NCI-H510A (cell line): ENCODE results near the gene TSPEAR.
"Not testable (repeated sequence)": the region's sequence is repeated elsewhere in the genome, so short reads cannot be mapped to it uniquely, and the experiment has no call there.

ENCODE experiments used
- DNase-seq: peaks from one replicate; lab custom pipeline; 2025; lab: John Stamatoyannopoulos, UW

TSPEAR gene

GRCh38 chr21:44650973-44651675 is 60.2 kb downstream of the TSPEAR start:
- DNase-seq, result no peak

DNA sequence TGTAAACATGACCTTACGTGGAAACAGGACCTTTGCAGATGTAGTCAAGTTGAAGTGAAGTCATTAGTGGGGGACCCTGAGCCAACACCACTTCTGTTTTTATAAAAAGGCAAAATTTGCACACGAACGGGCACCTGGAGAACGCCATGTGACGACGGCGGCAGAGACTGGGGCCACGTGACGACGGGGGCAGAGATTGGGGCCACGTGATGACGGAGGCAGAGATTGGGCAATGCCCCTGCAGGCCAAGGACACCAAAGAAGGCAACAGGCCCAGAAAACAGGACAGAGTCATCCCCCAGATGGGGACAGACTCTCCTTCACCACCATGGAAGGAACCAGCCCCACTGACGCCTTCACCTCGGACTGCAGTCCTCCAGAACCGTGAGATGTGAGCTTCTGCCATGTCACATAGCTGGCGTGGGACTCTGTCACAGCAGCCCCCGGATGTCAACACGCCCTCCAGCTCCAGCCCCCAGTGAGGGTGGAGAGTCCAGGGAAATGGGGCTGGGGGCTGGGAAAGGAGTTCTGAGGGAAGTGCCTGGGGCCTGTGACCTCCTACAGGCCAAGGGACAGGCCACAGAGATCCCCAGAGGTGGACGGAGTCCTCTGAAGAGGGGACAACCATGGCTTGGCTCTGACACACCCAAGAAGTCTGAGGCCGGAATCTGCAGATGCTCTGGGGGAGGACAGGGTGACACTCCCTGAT is 61.0 kb downstream of the TSPEAR start:
- no peak for DNase-seq

DNA sequence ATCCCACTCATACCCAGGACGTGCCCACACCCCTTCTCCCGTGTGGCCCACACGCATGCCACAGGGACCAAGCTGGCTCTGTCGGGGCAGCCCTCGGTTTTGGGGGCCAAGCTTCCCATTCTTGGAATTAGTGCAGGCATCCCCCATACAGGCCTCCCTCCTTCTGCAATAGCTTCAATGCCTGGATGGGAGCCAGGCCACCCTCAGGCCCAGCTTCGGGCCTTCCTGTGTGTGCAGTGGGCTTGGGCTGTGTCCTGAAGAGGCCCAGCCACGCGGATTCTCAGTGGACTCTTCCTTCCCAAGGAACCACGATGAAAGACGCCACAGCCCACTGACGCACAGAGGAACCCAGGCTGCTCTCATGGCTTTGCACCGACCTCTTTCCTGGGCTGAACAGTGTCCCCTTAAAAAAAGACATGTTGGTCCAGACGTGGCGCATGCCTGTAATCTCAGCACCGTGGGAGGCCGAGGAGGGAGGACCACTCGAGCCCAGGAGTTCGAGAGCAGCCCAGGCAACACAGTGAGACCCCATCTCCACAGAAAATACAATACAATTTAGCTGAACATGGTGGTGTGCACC is 61.8 kb downstream of the TSPEAR start:
- no peak for DNase-seq

- no peak for DNase-seq
Observed at GRCh38 chr21:44648557-44649311, 62.6 kb downstream of the TSPEAR start.

- no peak for DNase-seq
Observed at GRCh38 chr21:44647222-44647552, 64.2 kb downstream of the TSPEAR start.

GRCh38 chr21:44646366-44647221 is 64.8 kb downstream of the TSPEAR start, which contains the start of gene KRTAP10-11:
Gene KRTAP10-11, plus strand, starts transcription at chr21:44646414. Its CDS starts 45 bp downstream, at chr21:44646459.
- not testable (repeated sequence) for DNase-seq

DNA sequence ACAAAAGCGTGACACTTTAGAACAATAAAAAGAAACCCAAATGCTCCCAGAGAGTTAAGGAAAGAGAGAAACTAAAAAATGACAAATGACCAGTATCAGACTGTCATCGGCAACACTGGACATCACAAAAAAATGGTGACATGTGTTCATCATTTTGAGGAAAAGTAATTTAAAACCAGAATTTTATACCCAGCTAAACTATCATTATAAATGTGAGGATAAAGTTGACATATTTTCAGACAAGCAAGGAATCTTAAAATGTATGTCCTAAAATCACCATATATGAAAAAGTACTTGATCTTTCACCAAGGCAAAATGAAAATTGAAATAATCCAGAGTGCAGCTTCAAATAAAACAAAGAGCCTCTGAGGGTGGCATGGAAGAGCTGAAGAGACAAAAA is 66.5 kb downstream of the TSPEAR start:
- no peak for DNase-seq

DNA sequence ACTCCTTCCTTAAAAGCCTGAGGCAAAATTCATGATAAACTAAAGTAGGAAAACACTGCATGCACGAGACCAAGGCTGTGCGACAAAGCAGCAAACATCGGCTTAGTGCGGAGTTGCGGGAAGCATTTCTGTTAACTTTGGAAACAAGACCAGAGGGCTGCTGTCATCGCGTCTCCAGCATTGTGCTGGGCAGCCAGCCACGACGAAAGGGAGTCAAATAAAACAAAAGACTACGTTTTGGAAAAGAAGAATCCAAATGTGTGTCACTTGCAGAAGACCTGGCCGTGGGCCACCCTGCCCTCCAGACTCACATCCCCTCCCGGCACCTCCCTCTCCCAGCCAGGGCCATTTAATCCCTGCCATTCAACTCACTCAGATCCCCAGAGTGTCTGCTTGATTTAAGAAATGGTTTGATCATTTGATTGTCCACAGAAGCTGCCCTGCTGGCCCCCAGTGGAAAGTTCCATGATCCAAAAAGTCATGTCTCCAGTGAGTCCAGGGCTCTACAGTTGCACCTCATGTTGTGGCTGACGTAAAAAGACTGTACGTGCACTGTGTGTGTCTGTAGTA is 67.5 kb downstream of the TSPEAR start:
- DNase-seq, result no peak

DNA sequence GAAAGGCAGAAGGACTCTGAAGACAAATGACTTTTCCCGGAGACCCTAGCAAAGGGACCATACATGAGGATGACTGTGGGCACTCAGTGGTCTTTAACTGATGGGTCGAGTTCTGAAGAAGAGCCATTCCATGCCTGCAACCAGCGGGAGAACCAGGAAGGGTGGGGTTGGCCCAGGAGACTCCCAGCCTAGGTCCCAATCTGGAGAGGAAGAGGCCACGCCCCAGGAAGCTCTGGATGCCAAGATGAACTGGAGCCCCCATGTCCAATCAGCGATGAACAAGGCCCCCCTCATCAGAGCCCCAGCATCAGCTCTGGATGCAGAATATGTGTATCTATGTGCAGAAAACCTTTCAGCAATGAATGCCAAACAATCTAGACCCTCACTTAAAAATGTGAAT is 70.6 kb downstream of the TSPEAR start:
- DNase-seq, result no peak

DNA sequence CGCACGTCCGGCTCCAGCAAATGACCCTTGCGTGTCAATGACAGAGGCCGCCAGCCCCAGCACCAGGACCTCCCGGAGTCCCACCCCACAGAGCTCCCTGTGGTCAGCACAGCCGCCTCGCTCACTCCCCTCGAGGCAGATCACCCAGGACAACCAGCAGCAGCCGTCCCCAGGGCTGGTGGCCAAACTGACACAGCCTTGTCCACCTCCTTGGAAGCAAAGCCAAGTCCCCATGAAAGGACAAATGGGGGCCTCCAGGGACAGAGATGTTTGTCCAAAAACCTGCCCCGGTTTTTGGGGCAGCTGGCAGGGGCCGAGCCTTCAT is 72.1 kb downstream of the TSPEAR start:
- no peak for DNase-seq

DNA sequence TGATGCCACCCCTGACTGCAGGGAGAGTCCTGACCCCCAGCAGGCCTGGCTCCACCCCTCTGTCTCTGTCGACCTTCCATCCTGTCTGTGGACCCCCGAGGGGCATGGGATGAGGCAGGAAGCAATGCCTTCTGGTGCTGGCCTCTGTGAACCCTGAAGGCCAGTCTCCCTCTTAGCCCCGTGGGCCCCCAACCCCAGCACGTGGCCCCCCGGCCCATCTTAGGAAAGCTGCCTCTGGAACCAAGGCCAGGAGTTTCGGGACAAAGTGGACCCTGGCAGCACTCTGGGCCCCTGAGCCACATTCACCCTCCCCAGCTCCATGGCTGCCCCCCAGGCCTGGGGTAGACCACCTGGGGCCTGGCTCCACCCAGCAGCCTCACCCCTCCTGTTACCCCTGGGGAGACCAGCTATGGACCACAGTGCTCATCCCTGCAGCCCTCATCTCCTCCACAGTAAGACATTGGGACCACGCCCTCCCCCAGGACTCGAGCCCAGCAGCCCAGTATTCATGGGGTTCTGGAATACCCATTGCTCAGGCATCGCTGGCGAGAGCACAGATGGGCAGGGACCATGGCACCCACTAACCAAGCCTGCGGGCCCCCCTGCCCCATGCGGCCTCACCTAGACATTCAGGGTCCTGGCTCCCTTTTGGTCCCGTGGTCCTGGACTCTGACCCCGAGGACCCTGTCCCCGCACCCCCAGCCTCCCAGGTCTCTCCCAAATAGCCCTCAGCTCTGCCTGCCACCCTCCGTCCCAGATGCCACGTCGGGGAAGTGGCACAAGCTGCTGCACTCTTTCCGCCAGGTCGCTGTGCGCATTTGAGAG is 72.7 kb downstream of the TSPEAR start:
- DNase-seq, result not testable (repeated sequence)

DNA sequence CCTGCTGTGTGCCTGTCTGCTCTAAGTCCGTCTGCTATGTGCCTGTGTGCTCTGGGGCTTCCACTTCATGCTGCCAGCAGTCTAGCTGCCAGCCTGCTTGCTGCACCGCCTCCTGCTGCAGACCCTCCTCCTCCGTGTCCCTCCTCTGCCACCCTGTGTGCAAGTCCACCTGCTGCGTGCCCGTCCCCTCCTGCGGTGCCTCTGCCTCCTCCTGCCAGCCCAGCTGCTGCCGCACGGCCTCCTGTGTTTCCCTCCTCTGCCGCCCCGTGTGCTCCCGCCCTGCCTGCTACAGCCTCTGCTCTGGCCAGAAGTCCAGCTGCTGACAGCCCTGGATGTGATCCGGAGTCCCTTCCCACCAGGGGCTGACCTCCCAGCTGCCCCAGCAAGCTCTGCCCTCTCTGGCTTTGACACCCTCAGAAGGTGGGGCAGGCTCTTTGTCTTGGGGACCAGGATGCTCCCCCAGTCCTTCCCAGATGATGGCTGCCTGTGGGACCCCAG is 73.5 kb downstream of the TSPEAR start:
- DNase-seq, result not testable (repeated sequence)

DNA sequence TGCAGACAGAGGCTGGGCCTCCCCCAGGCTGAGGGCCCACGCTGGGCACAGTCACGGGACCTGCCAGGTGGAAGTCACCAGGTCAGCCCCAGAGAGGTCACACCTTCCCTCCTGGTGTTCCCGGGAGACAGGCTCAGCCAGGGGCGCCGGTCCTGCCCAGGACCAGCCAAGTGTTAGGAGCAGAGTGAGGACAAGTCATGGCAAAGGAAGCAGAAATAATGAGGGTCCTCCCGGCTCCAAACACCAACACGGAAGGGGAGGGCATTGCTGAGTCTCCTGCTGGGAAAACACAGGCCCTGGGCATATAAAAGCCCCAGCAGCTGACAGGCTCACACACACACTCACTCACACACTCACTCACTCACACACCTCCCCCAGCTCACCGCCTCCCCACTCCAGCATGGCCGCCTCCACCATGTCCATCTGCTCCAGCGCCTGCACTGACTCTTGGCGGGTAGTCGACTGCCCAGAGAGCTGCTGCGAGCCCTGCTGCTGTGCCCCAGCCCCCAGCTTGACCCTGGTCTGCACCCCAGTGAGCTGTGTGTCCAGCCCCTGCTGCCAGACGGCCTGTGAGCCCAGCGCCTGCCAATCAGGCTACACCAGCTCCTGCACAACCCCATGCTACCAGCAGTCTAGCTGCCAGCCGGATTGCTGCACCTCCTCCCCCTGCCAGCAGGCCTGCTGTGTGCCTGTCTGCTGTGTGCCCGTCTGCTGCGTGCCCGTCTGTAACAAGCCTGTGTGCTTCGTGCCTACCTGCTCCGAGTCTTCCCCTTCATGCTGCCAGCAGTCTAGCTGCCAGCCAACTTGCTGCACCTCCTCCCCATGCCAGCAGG is 74.1 kb downstream of the TSPEAR start, which contains the start of gene KRTAP10-10:
KRTAP10-10 (plus strand) TSS at position 339 of the 833 bp plus-strand sequence; CDS start at position 401, 62 bp downstream.
- DNase-seq, result no peak

DNA sequence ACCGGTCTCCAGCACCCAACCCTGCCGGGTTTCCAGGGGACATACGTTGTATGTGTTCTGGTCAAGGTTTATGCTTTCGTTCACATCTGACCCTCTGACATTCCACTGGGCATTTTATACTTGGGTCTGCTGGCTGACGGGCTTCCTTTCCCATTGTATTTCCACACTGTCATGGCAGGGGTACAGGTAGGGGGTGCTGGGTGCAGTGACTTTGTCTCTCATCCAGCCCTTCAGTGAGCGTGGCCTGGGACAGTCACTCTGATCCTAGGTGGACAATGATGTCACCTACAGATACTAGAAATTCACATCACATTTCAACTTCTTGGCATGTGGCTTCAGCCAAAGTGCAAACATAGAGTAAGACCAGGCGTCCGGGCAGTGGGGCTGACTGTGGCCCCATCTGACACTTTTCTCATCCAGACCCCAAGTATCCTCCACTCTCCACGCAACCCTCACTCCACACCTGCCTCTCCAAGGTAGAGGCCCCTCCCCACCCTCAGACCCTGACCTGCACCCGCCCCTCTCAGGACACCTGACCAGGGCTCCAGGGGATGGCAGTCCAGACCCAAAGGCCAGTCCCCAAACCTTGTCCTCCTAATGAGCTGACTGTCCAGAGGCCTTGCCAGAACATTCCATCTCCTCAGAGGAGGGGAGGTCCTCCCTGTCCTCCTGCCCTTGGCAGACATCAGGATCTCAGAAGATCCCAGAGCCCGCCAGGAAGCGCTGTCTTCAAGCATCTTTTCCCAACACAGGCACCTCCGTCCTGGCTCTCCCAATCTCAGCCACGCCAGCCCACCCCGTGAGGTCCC is 75.0 kb downstream of the TSPEAR start:
- no peak for DNase-seq

GRCh38 chr21:44632067-44632466 is 79.3 kb downstream of the TSPEAR start:
- DNase-seq, result no peak

- no peak for DNase-seq
Observed at GRCh38 chr21:44630440-44630839, 80.9 kb downstream of the TSPEAR start.

DNA sequence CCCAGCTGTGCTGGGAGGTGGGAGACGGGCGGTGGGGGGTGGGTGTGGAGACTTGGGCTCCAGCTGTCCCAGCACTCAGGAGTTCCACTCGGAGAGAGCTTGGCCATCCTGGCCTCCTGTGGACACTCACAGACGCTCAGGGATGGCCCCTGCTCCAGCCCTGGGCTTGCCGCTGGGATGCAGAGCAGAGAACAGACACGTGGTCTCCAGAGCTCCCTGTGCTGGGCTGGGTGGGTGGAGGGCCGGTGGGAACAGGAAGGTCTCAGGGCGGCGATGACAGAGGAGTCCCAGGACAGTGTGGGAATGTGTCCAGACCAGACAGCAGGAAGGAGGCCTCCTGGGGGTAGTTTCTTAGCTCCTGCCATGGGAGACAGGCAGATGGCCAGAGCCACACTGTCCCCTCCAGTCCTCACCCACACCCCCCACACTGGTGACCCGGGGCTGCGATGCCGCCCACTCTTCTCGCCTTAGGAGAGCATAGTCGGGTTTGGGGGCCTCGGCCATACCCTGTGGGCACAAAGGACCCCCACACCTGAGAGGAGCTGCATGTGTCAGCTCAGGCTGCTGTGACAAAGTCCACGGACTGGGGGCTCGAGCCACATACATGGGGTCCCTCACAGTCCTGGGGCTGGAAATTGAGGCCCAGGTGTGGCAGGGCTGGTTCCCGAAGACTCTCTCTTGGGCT is 82.5 kb downstream of the TSPEAR start:
- no peak for DNase-seq

GRCh38 chr21:44627831-44628233 is 83.5 kb downstream of the TSPEAR start:
- not testable (repeated sequence) for DNase-seq
